NCI-H1417 (cell line): ENCODE data around the gene TBC1D30.

Source experiments
- DNase-seq, 3 experiments: peaks; one replicate each; lab custom pipeline; 2025; lab: John Stamatoyannopoulos, UW

Gene TBC1D30

GRCh38 chr12:64907097-64907496 lies 82.7 kb downstream of the TBC1D30 start:
- no peak for DNase-seq

DNA sequence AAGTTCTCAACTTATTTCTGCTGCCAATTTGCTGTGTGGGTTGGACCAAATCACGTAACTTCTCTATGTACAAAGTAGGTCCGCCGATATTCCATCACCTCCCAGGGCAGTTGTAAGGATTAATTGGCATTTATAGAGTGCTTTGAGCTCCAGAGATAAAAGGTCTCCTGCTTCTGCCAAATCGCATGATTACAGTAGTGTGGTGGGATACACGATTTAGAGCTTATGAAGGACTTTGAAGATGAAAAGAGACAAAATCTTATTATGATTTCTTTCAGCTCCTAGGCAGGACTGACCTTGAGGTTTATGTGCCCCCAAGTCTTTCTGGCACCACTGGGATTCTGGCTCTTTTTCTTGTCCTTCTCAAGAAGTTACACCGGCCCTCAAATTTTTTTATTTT lies 84.7 kb downstream of the TBC1D30 start:
- no peak for DNase-seq

DNA sequence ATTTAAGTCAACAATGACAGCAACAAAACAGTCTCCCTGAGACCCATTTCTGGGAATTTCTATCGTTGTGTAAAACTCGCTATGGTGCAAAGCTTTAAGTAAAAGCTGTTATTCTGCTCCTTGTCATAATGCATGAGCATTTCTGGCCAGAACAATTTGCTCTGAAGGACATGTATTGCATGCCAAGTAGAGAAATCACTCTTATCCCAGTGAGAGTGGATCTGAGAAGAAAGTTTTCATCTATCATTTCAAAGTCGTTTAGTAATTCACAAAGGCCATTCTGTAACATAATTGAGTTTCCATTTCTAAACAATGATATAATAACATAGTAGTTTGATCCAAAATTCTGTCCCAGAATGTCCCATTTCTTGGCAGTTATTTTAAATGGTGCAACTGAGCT lies 86.6 kb downstream of the TBC1D30 start:
- no peak for DNase-seq

DNA sequence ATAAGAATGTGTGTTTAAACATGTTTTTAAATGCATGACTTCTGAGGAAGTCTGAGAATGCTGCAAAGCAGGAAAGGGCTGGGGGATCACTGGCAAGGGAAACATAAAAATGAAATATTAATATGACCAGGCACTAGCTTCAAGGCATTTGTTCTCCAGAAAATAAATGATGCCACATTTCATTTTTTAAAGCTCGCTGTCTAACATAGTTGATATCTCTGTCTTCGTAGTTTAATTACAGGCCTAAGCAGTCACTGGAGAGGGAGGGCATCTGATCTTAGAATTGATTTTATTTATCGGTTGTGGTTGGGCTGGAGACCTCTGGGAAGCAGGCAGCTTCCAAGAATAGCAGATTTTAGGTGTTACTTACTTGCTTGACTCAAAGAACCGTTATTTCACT lies 87.5 kb downstream of the TBC1D30 start:
- no peak for DNase-seq

DNA sequence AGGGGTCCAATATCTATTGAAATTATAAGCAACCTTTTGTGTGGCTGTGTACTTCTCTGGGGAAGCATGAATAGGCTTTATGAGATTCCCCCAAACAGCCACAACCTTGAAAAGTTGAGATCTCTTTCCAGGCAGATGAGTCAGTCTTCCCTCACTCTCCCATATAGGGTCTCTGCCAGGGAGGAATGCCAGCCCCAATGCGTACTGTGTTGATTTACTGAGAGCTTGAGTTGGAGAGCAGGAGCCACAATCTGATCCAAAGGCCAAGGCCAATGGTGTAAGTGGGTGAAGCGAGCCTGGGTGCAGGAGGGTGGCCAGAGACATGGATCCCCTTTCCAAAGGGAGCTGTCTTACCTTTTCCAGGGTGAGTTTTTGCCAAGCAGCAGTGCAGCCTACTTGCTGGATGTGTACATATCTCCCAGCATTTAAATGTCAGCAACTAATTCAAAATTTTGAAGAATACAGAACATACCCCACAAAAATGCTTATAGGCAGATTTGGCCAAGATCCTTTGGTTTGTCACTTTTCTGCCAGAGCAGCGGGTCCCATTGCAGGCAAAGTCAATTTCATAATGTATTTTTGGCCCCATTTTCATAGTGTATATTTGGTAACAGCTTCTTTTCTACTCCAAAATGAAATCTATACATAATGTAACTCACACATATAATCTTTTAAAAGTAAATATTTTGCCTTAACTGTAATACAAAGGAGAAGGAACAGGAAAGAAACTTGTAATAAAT lies 88.2 kb downstream of the TBC1D30 start:
- DNase-seq: no peak

DNA sequence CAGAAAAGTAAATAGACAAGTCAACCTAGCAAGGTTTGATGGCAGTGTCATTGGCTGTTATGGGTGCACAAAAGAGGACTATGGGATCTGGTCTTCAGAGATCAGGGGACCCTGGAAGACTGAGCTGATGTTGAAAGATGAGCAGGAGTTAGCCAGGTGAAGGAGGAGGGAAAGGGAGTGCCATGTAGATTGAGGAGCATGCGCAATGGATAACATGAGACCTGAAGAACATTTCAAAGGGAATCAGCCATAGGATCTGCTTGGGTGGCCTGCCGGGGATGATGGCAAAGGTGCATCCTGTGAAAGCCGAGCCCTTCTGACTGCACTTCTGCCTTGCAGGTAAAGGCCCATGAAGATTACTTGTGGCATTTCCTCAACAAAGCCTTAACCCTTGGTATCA lies 90.8 kb downstream of the TBC1D30 start:
- no peak for DNase-seq

- DNase-seq: no peak
These were observed 92.2 kb downstream of the TBC1D30 start for GRCh38 chr12:64916411-64917261.

- no peak for DNase-seq
These were observed 93.9 kb downstream of the TBC1D30 start for GRCh38 chr12:64918344-64918743.

- DNase-seq: no peak
These were observed 94.4 kb downstream of the TBC1D30 start for GRCh38 chr12:64918801-64919200.

DNA sequence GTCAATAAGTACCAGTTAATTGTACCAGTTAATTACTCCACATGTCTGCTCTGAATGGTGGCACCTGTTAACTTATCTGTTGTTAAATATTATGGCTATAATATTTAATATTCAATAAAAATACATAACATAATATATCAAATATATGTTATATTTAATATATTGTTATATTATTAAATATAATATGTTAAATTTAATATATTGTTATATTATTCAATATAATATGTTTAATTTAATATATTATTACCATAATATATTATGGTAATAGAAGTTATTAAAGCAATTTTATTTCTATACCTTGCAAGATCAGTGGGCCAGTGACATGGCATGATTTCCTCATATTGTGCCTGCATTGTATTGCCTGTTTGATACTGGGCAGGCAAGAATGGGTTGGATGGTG lies 98.4 kb downstream of the TBC1D30 start:
- no peak for DNase-seq

- DNase-seq: no peak
These were observed 99.1 kb downstream of the TBC1D30 start for GRCh38 chr12:64923536-64923935.
